Sciatic nerve (tissue), 2 donors: ENCODE measurements around the gene OR4D9. TPM values are rescaled to one million over a fixed set of nuclear protein-coding genes. Genes with fewer than 3 reads are reported as not detected.
A peak's percentile ranks its signal among the peaks of the same experiment; 100 is the strongest.
"Not testable (repeated sequence)": the region's sequence is repeated elsewhere in the genome, so short reads cannot be mapped to it uniquely, and the experiment has no call there.

Source experiments
- ATAC-seq: fragments of 200-7000 bp; cut with Tn5 transposase; one replicate; pipeline ENCODE4 v1.9.1; 2020; ENCODE audit warnings: mild to moderate bottlenecking, moderate library complexity
- DNase-seq: peaks from one replicate; pipeline ENCODE4 v3.0.0-alpha.2; 2020; ENCODE audit warnings: low spot score
- intact Hi-C: fragments of 100-400 bp; cut with DNase I; formaldehyde crosslinking; loops from one replicate; pipeline ENCODE4 v1.14.2; 2022
- total RNA-seq: library from RNA; stranded (reverse); fragmentation: NEBNext Ultra II Directional; extraction: Animal tissue kit (Norgen Biotek cat#: 25700); gene quantifications from one replicate; pipeline ENCODE4 v1.2.1, GENCODE V29; 2021
- donor health status: DM: no; HTN: no; CAD: no.
- donor health status: DM: no; HTN: no; CAD: no.

Gene OR4D9
- total RNA-seq, 1 donor from 2014 or later = not detected

GRCh38 chr11:59547605-59548308 lies 36.4 kb downstream of the OR4D9 start:
- DNase-seq, ATAC-seq, intact Hi-C loops: not testable (repeated sequence)

- ATAC-seq = no peak
- no peak for DNase-seq
- intact Hi-C loops = no loop called here
These were observed 36.9 kb downstream of the OR4D9 start for GRCh38 chr11:59548309-59548656.

DNA sequence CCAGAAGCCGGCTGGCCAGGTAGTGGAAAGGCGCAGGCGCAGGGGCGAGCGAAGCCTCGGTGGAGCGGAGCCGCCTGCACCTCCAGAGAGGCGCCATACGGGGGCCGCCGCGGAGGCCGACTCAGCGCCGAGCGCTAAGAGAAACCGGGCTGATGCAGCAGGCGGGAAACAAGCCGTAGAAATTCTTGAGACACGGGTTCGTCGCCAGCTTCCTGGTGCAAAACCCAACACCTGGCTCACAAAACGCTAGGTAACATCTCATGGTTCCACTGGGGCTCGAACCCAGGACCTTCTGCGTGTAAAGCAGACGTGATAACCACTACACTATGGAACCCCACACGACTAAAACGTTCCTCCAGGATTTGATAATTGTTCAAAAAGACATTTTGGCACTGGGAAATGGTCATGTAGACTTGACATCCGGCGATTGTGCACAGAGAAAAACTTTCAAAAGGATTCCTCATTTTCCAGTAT lies 39.1 kb downstream of the OR4D9 start:
- peak; percentile 87 for DNase-seq
- peak; percentile 88 for ATAC-seq
- intact Hi-C loops = no loop called here

DNA sequence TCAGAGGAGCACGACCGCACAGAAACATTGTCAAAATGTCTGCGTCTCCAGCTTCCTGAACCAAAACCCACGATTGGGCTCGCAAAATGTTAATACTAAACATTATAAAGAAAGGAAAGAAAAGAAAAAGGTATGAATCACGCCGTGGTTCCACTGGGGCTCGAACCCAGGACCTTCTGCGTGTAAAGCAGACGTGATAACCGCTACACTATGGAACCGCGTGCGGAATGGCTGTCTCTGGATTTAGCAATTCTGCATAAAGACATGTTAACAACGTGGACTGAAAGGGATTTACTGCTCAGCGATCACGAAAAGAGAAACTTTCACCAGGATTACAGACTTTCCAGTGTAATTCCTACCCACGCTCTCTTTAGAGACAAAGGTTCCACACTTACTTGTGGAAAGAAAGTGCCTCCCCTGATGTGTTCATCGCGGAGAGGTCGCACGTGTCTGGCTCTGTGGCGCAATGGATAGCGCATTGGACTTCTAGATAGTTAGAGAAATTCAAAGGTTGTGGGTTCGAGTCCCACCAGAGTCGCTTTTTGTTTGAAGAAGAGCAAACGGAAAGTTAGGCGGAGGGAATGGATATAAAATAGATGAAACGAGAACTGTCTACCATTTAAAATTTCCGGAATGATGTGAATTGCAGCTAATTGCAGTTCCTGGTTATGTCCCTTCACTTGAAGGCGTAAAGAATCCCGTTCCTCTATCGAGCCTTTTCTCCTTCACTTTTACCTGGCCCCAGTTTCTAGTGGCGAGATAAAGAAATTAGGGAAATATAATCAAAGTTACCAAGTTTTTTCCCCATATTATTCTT lies 39.7 kb downstream of the OR4D9 start:
- ATAC-seq (peak; percentile 86), DNase-seq (peak; percentile 88)
- intact Hi-C loops = no loop called here

DNA sequence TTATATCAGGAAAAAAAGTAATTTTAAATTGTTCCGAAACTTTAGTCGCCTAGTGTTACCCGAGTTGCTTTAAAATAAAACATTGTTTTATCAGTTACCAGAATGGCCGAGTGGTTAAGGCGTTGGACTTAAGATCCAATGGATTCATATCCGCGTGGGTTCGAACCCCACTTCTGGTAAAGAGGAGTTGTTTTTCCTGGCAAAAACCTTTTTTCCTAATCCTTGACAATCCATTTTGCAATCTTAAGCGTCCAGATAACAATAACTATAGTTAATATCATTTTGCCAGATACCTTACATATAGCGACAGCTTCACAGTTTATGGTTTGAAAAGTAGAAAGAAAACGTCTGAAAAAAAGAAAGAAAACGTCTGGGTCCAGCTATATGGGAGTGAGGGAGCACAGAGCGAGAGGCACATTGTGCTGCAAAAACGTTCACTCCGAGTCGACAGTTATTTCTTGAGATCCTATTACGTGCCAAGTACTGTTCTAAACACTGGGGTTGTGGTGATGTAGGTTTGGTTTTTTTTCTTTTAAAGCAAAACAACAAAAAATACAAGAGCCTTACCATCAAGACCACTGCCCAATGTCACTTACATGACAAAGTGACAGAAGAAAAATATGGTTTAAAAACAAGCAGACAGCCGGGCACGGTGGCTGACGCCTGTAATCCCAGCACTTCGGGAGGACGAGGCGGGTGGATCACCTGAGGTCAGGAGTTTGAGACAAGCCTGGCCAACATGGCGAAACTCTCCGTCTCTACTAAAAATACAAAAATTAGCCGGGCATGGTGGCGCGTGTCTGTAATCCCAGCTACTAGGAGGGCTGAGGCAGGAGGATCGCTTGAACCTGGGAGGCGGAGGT lies 40.6 kb downstream of the OR4D9 start:
- intact Hi-C loops = no loop called here
- ATAC-seq = peak; percentile 60
- no peak for DNase-seq

- intact Hi-C loops = no loop called here
These were observed 41.5 kb downstream of the OR4D9 start for GRCh38 chr11:59552844-59553243.

GRCh38 chr11:59553323-59553722 lies 42.0 kb downstream of the OR4D9 start:
- intact Hi-C loops = no loop called here
- no peak for DNase-seq

More at GRCh38 chr11:59552844-59553243, 41.5 kb downstream of the OR4D9 start:
- DNase-seq = no peak
- no peak for ATAC-seq

GRCh38 chr11:59555601-59556114 lies 44.3 kb downstream of the OR4D9 start:
- intact Hi-C loops = no loop called here
- ATAC-seq (no peak), DNase-seq (no peak)

More at GRCh38 chr11:59553323-59553722, 42.0 kb downstream of the OR4D9 start:
- ATAC-seq = no peak

GRCh38 chr11:59556115-59556916 lies 45.0 kb downstream of the OR4D9 start:
- ATAC-seq (peak; percentile 64), DNase-seq (peak; percentile 75)
- intact Hi-C loops = no loop called here

- intact Hi-C loops = no loop called here
- no peak for ATAC-seq
- no peak for DNase-seq
These were observed 45.6 kb downstream of the OR4D9 start for GRCh38 chr11:59556917-59557348.

DNA sequence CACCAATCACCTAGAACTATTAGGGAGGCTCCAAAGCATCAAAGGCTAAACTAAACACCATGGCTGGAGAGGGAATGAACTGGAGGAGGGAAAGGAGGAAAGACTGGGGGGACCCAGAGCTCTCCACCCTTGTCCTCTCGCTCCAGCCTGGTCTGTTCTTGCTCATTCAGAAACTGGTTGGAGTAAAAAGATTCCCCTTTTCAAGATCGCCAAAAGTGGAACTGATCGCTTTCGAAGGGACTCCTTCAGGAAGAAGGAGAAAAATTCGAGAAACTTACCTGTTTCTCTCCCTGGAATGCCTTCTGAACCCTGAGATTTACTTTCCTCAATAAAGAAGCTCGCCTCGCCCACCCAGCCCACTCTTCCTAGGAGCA lies 46.9 kb downstream of the OR4D9 start:
- intact Hi-C loops = no loop called here

GRCh38 chr11:59559886-59560285 lies 48.5 kb downstream of the OR4D9 start:
- DNase-seq = no peak
- intact Hi-C loops = no loop called here
- no peak for ATAC-seq

More for the DNA sequence above, 46.9 kb downstream of the OR4D9 start:
- no peak for DNase-seq
- ATAC-seq = no peak

DNA sequence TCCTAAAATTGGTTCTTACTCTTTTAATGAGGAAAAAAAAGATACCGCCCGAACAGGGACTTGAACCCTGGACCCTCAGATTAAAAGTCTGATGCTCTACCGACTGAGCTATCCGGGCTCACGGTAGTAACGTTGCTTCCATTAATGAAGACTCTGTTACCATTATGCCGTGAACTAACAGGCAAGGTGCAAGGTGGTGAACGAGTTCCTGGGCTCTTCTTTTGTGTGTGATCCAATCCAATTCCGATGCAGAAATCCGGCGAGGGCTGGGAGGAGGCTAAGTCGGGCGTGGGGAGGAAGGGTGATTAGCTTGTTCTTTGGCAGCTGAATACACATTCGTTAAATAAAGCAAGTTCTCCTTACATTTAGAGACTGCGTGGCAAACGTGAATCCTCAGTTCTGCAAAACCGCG lies 49.0 kb downstream of the OR4D9 start:
- DNase-seq = peak; percentile 73
- intact Hi-C loops = no loop called here

DNA sequence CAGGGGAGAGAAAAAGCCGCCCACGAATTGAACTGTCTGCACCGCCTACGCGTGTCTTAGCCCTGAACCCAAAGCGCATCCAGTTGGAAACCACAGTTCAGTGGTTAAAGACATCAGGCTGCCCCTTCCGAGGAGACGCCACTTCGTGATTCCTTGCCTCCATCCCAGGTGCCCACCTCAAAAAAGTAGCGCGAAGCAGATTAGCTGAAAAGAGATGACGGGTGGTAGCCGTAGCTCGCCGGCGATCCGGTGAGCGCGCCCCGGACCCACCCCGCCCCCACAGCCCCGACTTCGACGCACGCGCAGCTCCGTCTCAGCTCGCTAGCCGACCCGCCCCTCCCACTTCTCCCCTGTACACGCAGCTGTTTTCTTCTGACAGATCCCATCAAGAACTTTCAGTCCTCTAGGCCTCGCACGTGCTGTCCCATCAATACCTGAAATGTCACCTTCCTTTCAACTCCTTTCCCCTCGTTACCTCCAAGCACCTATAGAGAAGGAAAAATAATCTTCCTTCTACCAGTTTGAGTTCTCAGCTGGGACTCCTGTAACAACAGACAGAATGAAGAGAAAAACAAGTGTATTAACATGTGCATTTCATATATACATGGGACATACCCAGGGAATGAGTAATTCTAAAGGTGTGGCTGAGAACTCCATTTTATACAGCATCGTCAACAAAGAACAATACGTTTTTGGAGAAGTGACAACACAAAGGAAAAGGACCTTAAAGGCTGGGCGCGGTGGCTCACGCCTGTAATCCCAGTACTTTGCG lies 49.5 kb downstream of the OR4D9 start:
- ATAC-seq = peak; percentile 93
- intact Hi-C loops = no loop called here
- peak; percentile 93 for DNase-seq

More for the DNA sequence above, 49.0 kb downstream of the OR4D9 start:
- peak; percentile 83 for ATAC-seq

- ATAC-seq = no peak
- intact Hi-C loops = no loop called here
- DNase-seq = no peak
These were observed 51.0 kb downstream of the OR4D9 start for GRCh38 chr11:59562292-59562691.
